AML-193 (cell line): Measurements from ENCODE around the gene GAB3.
A peak's percentile ranks its signal among the peaks of the same experiment; 100 is the strongest.

ENCODE experiments used
- DNase-seq, 2 experiments: peaks; one replicate each; lab custom pipeline; 2025; lab: John Stamatoyannopoulos, UW

The GAB3 gene, protein sequence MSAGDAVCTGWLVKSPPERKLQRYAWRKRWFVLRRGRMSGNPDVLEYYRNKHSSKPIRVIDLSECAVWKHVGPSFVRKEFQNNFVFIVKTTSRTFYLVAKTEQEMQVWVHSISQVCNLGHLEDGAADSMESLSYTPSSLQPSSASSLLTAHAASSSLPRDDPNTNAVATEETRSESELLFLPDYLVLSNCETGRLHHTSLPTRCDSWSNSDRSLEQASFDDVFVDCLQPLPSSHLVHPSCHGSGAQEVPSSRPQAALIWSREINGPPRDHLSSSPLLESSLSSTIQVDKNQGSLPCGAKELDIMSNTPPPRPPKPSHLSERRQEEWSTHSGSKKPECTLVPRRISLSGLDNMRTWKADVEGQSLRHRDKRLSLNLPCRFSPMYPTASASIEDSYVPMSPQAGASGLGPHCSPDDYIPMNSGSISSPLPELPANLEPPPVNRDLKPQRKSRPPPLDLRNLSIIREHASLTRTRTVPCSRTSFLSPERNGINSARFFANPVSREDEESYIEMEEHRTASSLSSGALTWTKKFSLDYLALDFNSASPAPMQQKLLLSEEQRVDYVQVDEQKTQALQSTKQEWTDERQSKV

DNA sequence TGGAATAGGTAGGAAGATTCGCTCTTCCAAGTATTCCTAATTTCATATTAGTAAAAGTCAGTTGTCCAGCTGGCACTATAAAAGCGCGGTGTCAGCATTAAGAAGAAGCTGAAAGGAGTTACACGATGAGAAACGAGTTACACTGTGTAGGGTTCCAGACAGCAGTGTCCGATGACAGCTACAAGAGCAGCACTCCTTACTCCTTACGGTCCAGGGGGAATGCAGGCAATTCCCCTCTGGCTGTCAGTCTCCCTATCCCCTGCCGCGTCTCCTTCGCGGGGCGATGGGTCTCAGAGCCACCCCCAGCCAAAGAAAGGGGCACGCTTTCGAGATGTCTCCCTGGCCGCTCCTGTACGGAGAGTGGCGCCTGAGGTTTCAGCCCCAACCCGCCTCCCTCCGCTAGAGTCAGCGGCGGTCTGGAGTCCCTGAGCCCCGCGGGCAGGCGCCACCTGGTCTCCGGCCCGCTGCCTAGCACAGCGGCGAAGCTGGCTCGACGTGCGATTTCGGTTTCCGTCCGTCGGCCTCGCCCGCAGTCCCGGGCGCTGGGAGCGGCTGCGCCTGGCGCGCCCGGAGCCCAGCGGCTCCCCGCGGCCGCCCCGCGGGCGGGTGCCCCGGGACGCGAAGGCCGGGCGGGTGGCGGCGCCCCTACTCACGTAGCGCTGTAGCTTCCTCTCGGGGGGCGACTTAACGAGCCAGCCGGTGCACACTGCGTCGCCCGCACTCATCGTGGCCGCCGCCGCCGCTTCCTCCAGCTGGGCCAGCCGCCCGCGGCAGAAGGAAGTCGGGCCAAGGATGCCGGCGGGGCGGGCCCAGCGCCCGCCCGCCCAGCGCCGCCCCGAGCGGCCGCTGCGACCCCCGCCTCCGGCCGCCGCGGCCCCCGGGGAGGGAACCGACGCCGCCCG, at the start of gene GAB3:
Gene GAB3 (minus strand): TSS at position 777 of the 902 bp plus-strand sequence. CDS start 52 bp downstream, at position 725.
- DNase-seq = peak in 1 of 2 experiments; percentile 16

DNA sequence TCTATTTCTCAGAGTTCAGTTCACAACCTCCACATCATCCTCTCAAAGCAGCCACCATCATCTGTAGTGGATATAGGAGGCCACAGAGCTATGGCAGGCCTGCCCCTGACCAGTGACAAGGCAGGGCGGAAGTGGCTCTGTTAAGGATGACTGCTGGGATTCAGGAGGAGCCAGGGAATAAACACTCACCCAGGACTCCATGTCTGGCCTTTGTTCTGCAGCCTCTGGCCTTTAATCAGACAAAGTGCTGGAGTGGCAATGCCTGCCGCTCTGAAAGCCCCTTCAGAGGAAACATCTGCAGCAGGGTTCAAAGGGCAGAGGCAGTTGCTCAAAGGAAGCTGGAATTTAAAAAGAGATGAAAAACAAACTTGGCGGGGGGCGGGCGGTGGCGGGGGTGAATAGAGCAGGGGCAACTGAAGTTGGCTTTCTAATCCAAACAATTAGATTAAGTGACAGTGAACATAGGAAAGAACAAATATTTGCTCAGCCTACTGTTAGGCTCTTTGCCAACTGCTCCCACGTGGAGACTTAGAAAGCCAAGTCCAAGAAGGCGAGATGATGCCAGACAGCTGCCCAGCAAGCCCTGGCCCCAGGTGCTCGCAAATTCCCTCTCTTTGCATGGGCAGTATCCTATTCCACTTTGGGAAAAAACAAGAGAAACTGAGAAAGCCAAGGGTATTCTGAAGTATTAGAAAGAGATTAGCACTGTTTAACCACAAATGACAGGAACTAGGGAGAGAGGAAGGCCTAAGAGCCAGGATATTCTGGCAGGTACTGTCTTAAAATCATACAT, 48.9 kb upstream of the GAB3 start:
- no peak for DNase-seq

GRCh38 chrX:154797006-154797405, 46.1 kb upstream of the GAB3 start:
- no peak for DNase-seq

DNA sequence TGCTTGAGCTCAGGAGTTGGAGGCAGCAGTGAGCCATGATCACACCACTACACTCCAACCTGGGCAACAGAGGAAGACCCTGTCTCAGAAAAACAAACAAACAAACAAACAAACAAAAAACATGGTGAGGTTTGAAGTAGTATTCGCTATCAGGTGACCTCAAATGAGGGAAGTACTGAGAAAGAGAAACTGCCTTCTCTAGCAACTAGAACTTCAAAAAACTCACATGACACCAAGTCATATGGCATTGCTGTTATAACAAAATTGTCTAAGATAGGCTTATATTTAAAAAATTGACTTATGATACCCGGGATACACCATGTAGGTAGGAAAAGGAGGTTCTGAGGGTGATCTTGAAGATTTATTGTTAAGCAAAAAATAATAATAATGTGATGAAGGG, 44.1 kb upstream of the GAB3 start:
- DNase-seq = no peak

GRCh38 chrX:154793084-154793795, 42.4 kb upstream of the GAB3 start:
- DNase-seq = no peak

- DNase-seq = no peak
These were observed 41.1 kb upstream of the GAB3 start for GRCh38 chrX:154791939-154792338.

DNA sequence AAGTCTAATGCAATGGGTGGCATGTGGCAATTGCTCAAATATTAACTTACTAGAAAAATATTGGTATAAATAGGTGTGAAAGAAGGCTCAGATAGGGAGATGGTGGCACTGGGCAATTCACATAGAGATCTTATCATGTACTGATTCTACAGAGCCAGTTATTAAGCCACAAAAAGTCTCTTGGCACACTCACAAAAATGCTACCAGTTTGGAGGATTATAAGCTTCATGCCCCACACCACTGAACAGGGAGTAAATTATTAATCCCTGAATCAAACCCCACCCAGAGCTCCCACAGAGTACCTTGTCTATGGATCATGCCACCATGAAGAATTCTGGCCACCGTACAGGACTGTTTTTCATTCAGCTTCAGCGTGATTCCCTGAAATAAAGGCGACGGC, 40.6 kb upstream of the GAB3 start:
- no peak for DNase-seq

DNA sequence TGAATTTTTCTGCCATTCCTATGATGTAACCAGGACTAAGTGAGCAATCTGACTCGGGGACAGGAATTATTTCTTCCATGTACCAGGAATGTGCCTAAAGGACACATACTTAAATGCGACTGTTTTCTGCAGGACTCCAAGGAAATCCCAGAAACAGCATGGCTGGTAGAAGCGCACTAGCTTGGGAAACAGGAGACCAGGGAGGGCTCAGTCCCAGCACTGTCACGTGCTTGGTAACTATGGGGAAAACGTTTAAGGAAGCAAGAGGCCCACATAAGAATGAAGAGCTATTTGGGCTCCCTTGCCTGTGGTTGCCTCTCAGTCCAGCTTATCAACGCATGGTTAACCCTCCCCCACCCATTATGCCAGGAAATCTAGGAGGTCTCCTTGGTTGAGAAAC, 34.8 kb upstream of the GAB3 start:
- DNase-seq = no peak

- DNase-seq = no peak
These were observed 33.5 kb upstream of the GAB3 start for GRCh38 chrX:154784149-154784995.

DNA sequence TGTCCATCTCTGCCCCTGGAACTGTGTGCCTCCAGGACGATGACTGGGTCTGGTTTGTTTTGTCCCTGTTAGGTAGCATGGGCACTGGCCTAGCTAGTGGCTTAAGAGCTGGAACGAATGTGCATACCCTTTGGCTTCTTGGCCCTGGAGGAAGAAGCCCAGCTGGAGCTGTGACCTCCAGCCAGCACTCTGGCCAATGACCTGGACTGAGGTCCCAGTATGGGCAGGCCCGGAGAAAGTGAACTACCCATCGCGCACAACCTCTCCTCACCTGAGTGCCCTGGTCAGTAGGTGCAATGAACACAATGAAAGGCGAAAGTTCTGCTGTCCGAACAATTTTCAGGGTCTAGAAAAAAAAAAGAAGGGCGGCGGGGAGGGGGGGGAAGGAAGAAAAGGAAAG, 30.1 kb upstream of the GAB3 start:
- DNase-seq = no peak

- no peak for DNase-seq
These were observed 28.4 kb upstream of the GAB3 start for GRCh38 chrX:154779261-154779660.

DNA sequence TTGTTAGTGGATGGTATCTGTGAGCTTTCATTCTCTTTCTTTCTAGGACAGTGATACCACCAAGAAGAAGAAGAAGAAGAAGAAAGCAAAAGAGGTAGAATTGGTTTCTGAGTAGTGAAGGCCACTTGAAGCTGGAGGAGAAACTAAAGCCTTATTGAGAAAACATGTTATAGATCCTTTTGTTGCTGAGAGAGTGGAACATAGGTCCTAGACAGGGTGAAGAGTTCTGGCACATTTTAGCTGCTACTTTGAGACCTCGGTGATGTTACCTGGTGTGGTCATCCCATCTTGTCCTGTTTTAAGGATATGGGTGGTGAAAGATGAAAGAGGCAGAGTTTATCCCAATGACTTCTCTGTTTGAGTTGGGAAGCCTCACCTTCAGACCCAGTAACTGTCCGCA, 25.9 kb upstream of the GAB3 start:
- DNase-seq = no peak

GRCh38 chrX:154775419-154776349, 24.8 kb upstream of the GAB3 start:
- DNase-seq = no peak

DNA sequence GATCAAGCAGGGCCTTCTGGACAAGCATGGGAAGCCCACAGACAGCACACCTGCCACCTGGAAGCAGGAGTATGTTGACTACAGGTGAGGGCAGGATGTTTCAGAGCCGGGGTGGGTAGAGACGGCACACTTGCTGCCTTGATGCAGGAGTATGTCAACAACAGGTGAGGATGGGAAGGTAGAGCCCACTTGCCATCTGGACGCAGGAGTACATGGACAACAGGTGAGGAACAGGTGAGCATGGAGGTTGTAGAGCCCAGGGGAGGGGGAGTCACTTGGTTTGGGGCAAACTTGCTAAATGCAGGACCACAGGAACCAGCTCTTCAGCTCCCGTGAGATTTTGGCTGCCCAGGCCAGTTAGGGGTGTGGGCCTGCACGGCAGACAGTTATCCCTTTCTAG, 23.7 kb upstream of the GAB3 start:
- no peak for DNase-seq

DNA sequence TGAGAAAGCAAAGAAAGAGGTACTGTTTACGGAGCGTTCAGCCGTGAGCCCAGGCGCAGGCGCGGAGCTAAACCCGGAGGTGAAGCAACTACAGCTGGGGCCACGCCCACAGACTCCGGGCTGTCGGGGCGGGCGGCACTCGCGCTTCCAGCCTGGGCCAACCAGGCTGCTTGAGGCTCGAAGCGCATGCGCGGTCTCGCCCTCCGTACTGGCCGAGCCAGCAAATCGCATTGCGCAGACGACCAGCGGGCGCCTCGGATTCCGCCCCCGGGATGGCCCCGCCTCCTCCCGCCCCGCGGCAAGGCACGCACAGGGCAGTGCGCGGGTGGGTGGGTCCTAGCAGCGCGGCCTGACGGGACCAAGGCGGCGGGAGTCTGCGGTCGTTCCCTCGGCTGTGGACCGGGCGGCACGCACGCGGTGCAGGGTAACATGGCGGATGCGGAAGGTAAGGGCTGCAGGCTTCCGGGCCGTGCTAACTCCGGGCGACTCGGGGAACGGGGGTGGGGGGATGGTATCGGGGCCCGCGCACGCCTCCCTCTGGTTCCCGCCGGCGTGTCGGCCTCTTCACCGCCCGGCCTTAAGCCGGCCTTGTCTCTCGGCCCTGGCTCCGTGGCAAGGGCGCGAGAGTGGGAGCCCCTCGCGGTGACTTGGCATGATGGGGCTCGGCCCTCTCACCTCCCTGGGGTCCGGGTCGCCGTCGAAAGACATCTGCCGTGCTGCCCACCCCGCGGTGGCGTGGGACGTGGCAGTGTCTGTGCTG, 11.8 kb upstream of the GAB3 start, which contains the start of gene DKC1:
Gene DKC1 (plus strand): TSS at position 328 of the 760 bp plus-strand sequence. CDS start 102 bp downstream, at position 430.
- DNase-seq = peak; percentile 80 to 81

DNA sequence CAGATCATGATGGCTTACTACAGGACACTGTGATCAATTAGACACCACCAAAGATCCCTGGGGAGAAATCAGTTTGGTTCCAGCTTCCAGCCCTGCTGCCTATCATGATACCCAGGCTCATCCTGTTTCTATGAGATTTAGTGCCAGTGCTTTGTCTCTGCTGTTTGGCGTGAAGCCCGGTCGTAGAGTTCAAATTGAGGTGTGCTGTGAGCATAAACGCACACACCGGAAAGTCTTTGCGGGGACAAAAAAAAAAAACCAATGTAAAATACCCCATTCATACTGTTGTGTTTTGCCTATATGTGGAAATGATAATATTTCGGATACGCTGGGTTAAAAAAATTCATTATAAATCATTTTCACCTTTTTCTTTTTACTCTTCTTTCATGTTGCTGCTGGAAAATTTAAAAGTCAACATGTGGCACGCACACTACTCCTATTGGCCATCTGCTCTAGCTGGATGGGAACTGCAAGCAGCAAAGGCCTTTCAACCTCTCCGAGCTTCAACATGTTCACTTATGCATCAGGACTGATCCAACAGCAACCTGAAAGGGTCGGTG, 11.2 kb upstream of the GAB3 start:
- no peak for DNase-seq

DNA sequence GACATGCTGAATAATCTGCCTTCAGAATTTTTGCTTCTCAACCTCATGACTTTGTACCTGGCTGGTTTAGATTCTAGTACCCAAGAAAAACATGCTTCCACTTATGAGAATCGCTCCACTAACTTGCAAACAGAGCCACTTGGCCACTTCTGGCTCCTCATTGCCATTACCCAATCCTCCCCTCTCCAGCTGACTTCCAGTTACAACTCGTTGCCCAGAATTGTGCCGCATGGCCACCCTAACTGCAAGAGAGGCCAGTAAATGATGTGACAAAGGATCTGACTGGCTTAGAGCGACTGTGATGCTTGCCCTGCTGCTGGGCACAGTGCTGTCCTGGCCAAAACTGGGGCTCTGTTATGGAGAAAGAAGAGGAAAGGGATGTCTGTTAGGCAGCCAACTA, 7.8 kb upstream of the GAB3 start:
- DNase-seq = no peak
